GM18505 (cell line): ENCODE data around the gene ERCC5.
A peak's percentile ranks its signal among the peaks of the same experiment; 100 is the strongest.

Source experiments
- ATAC-seq: cut with Tn5 transposase; IDR thresholded peaks from one replicate; pipeline ENCODE4 v1.9.1; 2021; ENCODE audit not compliant: unreplicated experiment
- POLR2A ChIP-seq: IDR thresholded peaks from 4 replicates; pipeline ENCODE4 v1.6.1; 2011; ENCODE audit warnings: borderline replicate concordance; ENCODE audit not compliant: insufficient read depth, insufficient read length; ENCODE audit errors: extremely low read depth

The ERCC5 gene

GRCh38 chr13:102852556-102852955 is 6.7 kb downstream of the ERCC5 start:
- TF ChIP-seq POLR2A: no peak
- no peak for ATAC-seq

DNA sequence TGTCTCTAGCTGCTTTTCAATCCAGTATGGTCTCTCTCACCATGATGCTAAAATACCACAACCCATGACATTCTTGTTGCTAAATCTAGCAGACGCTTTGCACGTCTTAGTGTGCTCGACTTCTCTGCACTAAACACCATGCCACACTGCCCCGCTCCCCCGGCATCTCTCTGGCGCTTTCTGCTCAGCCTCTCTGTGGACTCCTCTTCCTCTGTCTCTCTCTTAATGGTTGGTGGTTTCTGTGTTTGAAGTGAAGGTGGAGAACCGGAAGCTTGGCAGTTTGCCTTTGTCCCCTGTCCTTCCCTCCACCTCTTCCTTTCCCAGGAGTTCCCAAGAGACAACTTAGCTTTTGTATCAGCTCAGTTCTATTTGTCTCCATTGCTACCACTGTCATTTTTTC is 8.8 kb downstream of the ERCC5 start:
- peak; percentile 77 for ATAC-seq
- no peak for TF ChIP-seq POLR2A

DNA sequence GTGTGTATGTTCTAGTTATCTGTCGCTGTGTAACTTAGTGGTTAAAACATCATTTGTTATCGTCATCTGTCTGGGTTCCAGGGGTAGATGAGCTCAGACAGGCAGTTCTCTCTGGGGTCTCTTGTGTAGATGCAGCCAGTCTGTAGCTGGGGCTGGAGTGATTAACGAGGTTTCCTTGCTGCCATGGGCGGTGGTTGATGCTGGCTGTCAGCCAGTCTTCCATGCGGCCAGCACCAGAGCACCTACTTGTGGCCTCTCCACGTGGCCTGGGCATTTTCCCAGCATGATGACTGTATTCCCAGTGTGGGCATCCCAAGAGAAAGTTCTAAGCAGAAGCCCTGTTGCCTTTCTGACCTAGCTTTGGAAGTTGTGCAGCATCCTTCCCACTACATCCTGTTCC is 10.7 kb downstream of the ERCC5 start:
- no peak for TF ChIP-seq POLR2A
- ATAC-seq: no peak

DNA sequence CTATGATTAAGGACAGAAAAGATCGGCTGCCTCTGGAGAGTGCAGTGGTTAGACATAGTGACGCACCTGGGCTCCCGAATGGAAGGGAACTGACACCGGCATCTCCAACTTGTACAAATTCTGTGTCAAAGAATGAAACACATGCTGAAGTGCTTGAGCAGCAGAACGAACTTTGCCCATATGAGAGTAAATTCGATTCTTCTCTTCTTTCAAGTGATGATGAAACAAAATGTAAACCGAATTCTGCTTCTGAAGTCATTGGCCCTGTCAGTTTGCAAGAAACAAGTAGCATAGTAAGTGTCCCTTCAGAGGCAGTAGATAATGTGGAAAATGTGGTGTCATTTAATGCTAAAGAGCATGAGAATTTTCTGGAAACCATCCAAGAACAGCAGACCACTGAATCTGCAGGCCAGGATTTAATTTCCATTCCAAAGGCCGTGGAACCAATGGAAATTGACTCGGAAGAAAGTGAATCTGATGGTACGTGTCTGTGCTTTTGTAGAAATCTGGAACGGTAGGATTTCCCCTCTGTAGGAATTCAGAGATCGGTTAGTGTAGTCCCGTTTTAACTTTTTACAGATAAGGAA is 16.9 kb downstream of the ERCC5 start:
- TF ChIP-seq POLR2A: no peak
- no peak for ATAC-seq

GRCh38 chr13:102863590-102863989 is 17.8 kb downstream of the ERCC5 start:
- ATAC-seq: no peak
- no peak for TF ChIP-seq POLR2A

GRCh38 chr13:102868366-102868936 is 22.6 kb downstream of the ERCC5 start:
- no peak for ATAC-seq
- no peak for TF ChIP-seq POLR2A

GRCh38 chr13:102869948-102870676 is 24.3 kb downstream of the ERCC5 start:
- TF ChIP-seq POLR2A: no peak
- ATAC-seq: peak; percentile 28

- TF ChIP-seq POLR2A: no peak
Observed at GRCh38 chr13:102870677-102871415, 25.0 kb downstream of the ERCC5 start.

DNA sequence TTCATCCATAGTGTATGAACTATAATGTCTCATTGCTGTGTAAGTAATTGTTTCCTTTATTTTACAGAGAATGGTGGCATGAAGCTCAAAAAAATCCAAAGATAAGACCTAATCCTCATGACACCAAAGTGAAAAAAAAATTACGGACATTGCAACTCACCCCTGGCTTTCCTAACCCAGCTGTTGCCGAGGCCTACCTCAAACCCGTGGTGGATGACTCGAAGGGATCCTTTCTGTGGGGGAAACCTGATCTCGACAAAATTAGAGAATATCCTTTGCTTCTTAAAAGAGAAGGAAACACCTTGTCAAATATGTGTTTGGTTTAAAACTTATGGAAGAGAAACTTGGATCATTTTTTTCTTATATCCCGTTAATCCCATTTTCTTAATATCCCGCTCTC is 26.3 kb downstream of the ERCC5 start:
- ATAC-seq: no peak
- no peak for TF ChIP-seq POLR2A

More at GRCh38 chr13:102870677-102871415, 25.0 kb downstream of the ERCC5 start:
- peak; percentile 75 for ATAC-seq

DNA sequence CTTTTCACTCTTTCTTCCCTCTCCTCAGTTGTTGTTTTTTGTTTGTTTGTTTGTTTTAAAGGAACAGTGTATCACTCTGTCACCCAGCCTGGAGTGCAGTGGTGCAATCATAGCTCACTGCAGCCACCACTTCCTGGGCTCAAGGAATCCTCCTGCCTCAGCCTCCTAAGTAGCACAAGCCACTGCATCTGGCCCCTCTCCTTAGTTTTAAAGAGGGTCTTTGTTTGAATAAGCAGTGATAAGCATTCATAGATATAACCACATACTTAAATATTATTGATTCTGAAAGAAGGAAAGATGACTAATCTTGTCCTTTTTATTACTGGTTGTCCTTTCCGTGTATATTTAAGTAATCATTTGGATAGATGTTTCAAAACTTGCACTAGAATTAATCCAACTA is 26.7 kb downstream of the ERCC5 start:
- ATAC-seq: no peak
- no peak for TF ChIP-seq POLR2A

DNA sequence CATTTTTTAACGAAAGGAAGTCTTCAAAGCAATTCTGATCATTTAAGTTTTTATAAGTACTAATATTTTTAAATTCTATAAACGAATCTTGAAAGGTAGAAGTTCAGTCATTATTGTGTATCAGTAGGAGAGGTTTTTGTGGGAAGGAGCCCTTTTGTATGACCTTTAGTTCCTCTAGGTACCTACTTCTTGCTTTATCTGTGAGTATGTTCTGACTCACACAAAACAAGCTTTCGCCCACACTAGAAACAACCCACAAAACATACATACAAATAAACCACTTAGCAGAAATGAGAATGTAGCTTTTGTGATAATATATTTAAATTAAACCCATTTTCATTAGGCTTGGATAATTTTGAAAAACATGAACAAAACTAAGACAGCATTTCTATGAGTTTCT is 27.8 kb downstream of the ERCC5 start:
- no peak for ATAC-seq
- TF ChIP-seq POLR2A: no peak

GRCh38 chr13:102875256-102875655 is 29.4 kb downstream of the ERCC5 start:
- no peak for ATAC-seq
- no peak for TF ChIP-seq POLR2A

GRCh38 chr13:102877303-102877702 is 31.5 kb downstream of the ERCC5 start:
- ATAC-seq: no peak

More at GRCh38 chr13:102877303-102877702, 31.5 kb downstream of the ERCC5 start:
- TF ChIP-seq POLR2A: no peak
